ENCODE data around the gene CDC25A.

CDC25A gene

GRCh38 chr3:48125886-48126622 is 62.2 kb downstream of the CDC25A start:
- H3K4me3 ChIP-seq (ENCODE audit: low read depth, low read length), result no peak overlapping the region
- no peak for TF ChIP-seq CTCF (IDR thresholded peaks at IDR 0.05; ENCODE audit: insufficient read depth, low read depth, low read length, missing control alignments)
- DNase-seq (ENCODE audit: low read depth), result peak; percentile 34

- no peak overlapping the region for H3K4me3 ChIP-seq (ENCODE audit: low read depth, low read length)
- DNase-seq (ENCODE audit: low read depth), result no peak
- no peak for TF ChIP-seq CTCF (IDR thresholded peaks at IDR 0.05; ENCODE audit: insufficient read depth, low read depth, low read length, missing control alignments)
Observed at GRCh38 chr3:48125013-48125705, 63.1 kb downstream of the CDC25A start.

GRCh38 chr3:48123346-48123745 is 64.9 kb downstream of the CDC25A start:
- no peak for DNase-seq (ENCODE audit: low read depth)
- H3K4me3 ChIP-seq (ENCODE audit: low read depth, low read length), result no peak overlapping the region
- no peak for TF ChIP-seq CTCF (IDR thresholded peaks at IDR 0.05; ENCODE audit: insufficient read depth, low read depth, low read length, missing control alignments)

- TF ChIP-seq CTCF (IDR thresholded peaks at IDR 0.05; ENCODE audit: insufficient read depth, low read depth, low read length, missing control alignments), result no peak
- DNase-seq (ENCODE audit: low read depth), result no peak
- H3K4me3 ChIP-seq (ENCODE audit: low read depth, low read length), result no peak overlapping the region
Observed at GRCh38 chr3:48122504-48122903, 65.7 kb downstream of the CDC25A start.

GRCh38 chr3:48120223-48120622 is 68.0 kb downstream of the CDC25A start:
- no peak overlapping the region for H3K4me3 ChIP-seq (ENCODE audit: low read depth, low read length)
- no peak for TF ChIP-seq CTCF (IDR thresholded peaks at IDR 0.05; ENCODE audit: insufficient read depth, low read depth, low read length, missing control alignments)
- DNase-seq (ENCODE audit: low read depth), result no peak

- TF ChIP-seq CTCF (IDR thresholded peaks at IDR 0.05; ENCODE audit: insufficient read depth, low read depth, low read length, missing control alignments), result no peak
- no peak for DNase-seq (ENCODE audit: low read depth)
- H3K4me3 ChIP-seq (ENCODE audit: low read depth, low read length), result no peak overlapping the region
Observed at GRCh38 chr3:48119505-48120193, 68.6 kb downstream of the CDC25A start.

Data from GM12865 (cell line).